PC-3 (cell line): ENCODE measurements around the gene USP15. TPM values are rescaled to one million over a fixed set of nuclear protein-coding genes. Genes with fewer than 3 reads are reported as not detected.
"Not testable (repeated sequence)": the region's sequence is repeated elsewhere in the genome, so short reads cannot be mapped to it uniquely, and the experiment has no call there.

Experiments
- ATAC-seq: fragments of 200-7000 bp; cut with Tn5 transposase; 2 replicates; pipeline ENCODE4 v1.9.1; 2020; ENCODE audit warnings: mild to moderate bottlenecking, moderate library complexity
- BruUV-seq: library from RNA; stranded (reverse); fragments of 400-500 nt; replicated peaks from 2 replicates; lab custom pipeline; 2021; lab: Mats Ljungman, UMichigan
- CTCF ChIA-PET: fragments of 300-600 bp; sonication (Branson Sonifier 250); formaldehyde crosslinking; loops from one replicate; lab custom pipeline; 2022; ENCODE audit warnings: antibody characterized with exemption; lab: Charles Lee
- POLR2A ChIA-PET: fragments of 300-600 bp; sonication (Branson Sonifier 250); formaldehyde crosslinking; loops from one replicate; lab custom pipeline; 2022; ENCODE audit warnings: antibody characterized with exemption; ENCODE audit not compliant: unreplicated experiment; lab: Charles Lee
- DNase-seq: peaks from one replicate; pipeline ENCODE4 v3.0.0-alpha.2; 2015
- H2AFZ ChIP-seq: fragments of 300-600 bp; sonication (generic); 2 replicates; pipeline ENCODE4 v1.6.0; 2016; ENCODE audit warnings: antibody characterized with exemption, low read length
- H3F3A ChIP-seq: fragments of 300-600 bp; sonication (generic); one replicate; pipeline ENCODE4 v1.6.0; 2017; ENCODE audit warnings: antibody characterized with exemption, low read length, control low read depth, mild to moderate bottlenecking; ENCODE audit not compliant: unreplicated experiment
- H3K27ac ChIP-seq: fragments of 300-600 bp; sonication (generic); 2 replicates; pipeline ENCODE4 v1.5.1; 2016; ENCODE audit warnings: mild to moderate bottlenecking, low read length
- H3K27me3 ChIP-seq: fragments of 300-600 bp; sonication (generic); 2 replicates; pipeline ENCODE4 v1.6.1; 2016; ENCODE audit warnings: low read length, mixed read lengths
- H3K36me3 ChIP-seq: fragments of 300-600 bp; sonication (generic); 2 replicates; pipeline ENCODE4 v1.6.1; 2016; ENCODE audit warnings: low read depth, mixed run types, low read length, mixed read lengths
- H3K4me1 ChIP-seq: fragments of 300-600 bp; sonication (generic); 2 replicates; pipeline ENCODE4 v1.5.1; 2016; ENCODE audit warnings: low read length; ENCODE audit not compliant: insufficient read depth
- H3K4me2 ChIP-seq: fragments of 300-600 bp; sonication (generic); 2 replicates; pipeline ENCODE4 v1.6.0; 2016; ENCODE audit warnings: low read length
- H3K4me3 ChIP-seq: fragments of 300-600 bp; sonication (generic); 2 replicates; pipeline ENCODE4 v1.5.1; 2016; ENCODE audit warnings: mild to moderate bottlenecking, low read length, mixed read lengths
- H3K79me2 ChIP-seq: fragments of 300-600 bp; sonication (generic); 2 replicates; pipeline ENCODE4 v1.6.1; 2017; ENCODE audit warnings: low read length, mixed read lengths
- H3K9ac ChIP-seq: fragments of 300-600 bp; sonication (generic); 2 replicates; pipeline ENCODE4 v1.6.0; 2016; ENCODE audit warnings: mild to moderate bottlenecking, low read length
- H3K9me2 ChIP-seq: fragments of 300-600 bp; sonication (generic); replicated peaks from 2 replicates; pipeline ENCODE4 v1.6.1; 2016; ENCODE audit warnings: mixed run types, low read length, mixed read lengths
- H3K9me3 ChIP-seq: fragments of 300-600 bp; sonication (generic); 2 replicates; pipeline ENCODE4 v1.6.1; 2016; ENCODE audit warnings: low read length, mixed read lengths
- H4K20me1 ChIP-seq: fragments of 300-600 bp; sonication (generic); 2 replicates; pipeline ENCODE4 v1.6.1; 2016; ENCODE audit warnings: low read length, mixed read lengths
- CTCF ChIP-seq: fragments of 300-600 bp; sonication (generic); conservative IDR thresholded peaks from 2 replicates; pipeline ENCODE4 v1.5.1; 2017; ENCODE audit warnings: antibody characterized with exemption, low read depth, mild to moderate bottlenecking, low read length
- EZH2 ChIP-seq: fragments of 300-600 bp; sonication (generic); IDR thresholded peaks from one replicate; pipeline ENCODE4 v1.6.1; 2017; ENCODE audit warnings: antibody characterized with exemption, mild to moderate bottlenecking, low read length; ENCODE audit not compliant: unreplicated experiment
- EZH2phosphoT487 ChIP-seq: fragments of 300-600 bp; sonication (generic); IDR thresholded peaks from 2 replicates; pipeline ENCODE4 v1.6.1; 2018; ENCODE audit warnings: mild to moderate bottlenecking, antibody characterized with exemption, low read length, borderline replicate concordance
- intact Hi-C: fragments of 100-400 bp; cut with micrococcal nuclease; formaldehyde crosslinking; loops from 2 replicates; pipeline ENCODE4 v1.9.0; 2023
- total RNA-seq: library from RNA; depleted of rRNA; stranded (reverse); fragments of >200 nt; gene quantifications from 2 replicates; pipeline ENCODE4 v1.2.3, GENCODE V29; 2014

The USP15 gene
- total RNA-seq, 1 experiment from 2014 or later, result 46.1 TPM

GRCh38 chr12:62363506-62363905, 103.3 kb downstream of the USP15 start:
- no peaks in the 10 kb centered on the region for H3K27me3 ChIP-seq
- H4K20me1 ChIP-seq, result no peaks in the 10 kb centered on the region
- no peak overlapping the region for H3K4me2 ChIP-seq
- POLR2A ChIA-PET, result no interaction called here
- no peak overlapping the region for H3K4me3 ChIP-seq
- no peaks in the 10 kb centered on the region for H3K9me3 ChIP-seq
- DNase-seq (no peak), ATAC-seq (no peak)
- no peak overlapping the region for H2AFZ ChIP-seq
- TF ChIP-seq CTCF (no peak), EZH2 (no peak), EZH2phosphoT487 (no peak)
- peaks cover 4% of the 10 kb centered on the region; the same call in 1 of the 2 replicates for H3K79me2 ChIP-seq
- no peaks in the 10 kb centered on the region for H3F3A ChIP-seq
- CTCF ChIA-PET, result no interaction called here
- peaks cover 3% of the 10 kb centered on the region; the same call in 1 of the 2 replicates for H3K36me3 ChIP-seq
- H3K4me1 ChIP-seq, result no peaks in the 10 kb centered on the region
- intact Hi-C loops, result no loop called here
- BruUV-seq, result no TSS peak
- H3K27ac ChIP-seq, result no peak overlapping the region
- no peak overlapping the region for H3K9ac ChIP-seq
- no peaks in the 10 kb centered on the region for H3K9me2 ChIP-seq

DNA sequence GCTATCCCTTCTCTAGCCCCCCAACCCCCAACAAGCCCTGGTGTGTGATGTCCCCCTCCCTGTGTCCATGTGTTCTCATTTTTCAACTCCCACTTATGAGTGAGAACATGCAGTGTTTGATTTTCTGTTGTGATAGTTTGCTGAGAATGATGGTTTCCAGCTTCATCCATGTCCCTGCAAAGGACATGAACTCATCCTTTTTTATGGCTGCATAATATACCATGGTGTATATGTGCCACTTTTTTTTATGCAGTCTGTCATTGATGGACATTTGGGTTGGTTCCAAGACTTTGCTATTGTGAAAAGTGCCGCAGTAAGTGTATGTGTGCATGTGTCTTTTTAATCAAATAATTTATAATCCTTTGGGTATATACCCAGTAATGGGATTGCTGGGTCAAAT, 104.5 kb downstream of the USP15 start:
- BruUV-seq, H3K4me3 ChIP-seq, H3K27me3 ChIP-seq, H3K9me3 ChIP-seq, DNase-seq, CTCF ChIA-PET, H3K4me1 ChIP-seq, H3K27ac ChIP-seq, H2AFZ ChIP-seq, ATAC-seq, H3K79me2 ChIP-seq, H3K4me2 ChIP-seq, POLR2A ChIA-PET, H3K36me3 ChIP-seq, H3K9me2 ChIP-seq, H4K20me1 ChIP-seq, H3K9ac ChIP-seq, H3F3A ChIP-seq, intact Hi-C loops: not testable (repeated sequence)

GRCh38 chr12:62365846-62366245, 105.6 kb downstream of the USP15 start:
- H3K27me3 ChIP-seq, POLR2A ChIA-PET, H3K4me1 ChIP-seq, H2AFZ ChIP-seq, H3K79me2 ChIP-seq, H3K9me2 ChIP-seq, H4K20me1 ChIP-seq, H3K27ac ChIP-seq, BruUV-seq, CTCF ChIA-PET, H3F3A ChIP-seq, intact Hi-C loops, ATAC-seq, H3K9me3 ChIP-seq, H3K4me3 ChIP-seq, H3K9ac ChIP-seq, H3K36me3 ChIP-seq, DNase-seq, H3K4me2 ChIP-seq: not testable (repeated sequence)

- H3K9me3 ChIP-seq, intact Hi-C loops, BruUV-seq, H3K9me2 ChIP-seq, H3K27ac ChIP-seq, CTCF ChIA-PET, H3K27me3 ChIP-seq, H3K36me3 ChIP-seq, DNase-seq, POLR2A ChIA-PET, ATAC-seq, H3K4me2 ChIP-seq, H3K4me1 ChIP-seq, H4K20me1 ChIP-seq, H2AFZ ChIP-seq, H3K9ac ChIP-seq, H3K4me3 ChIP-seq, H3F3A ChIP-seq, H3K79me2 ChIP-seq: not testable (repeated sequence)
Observed at GRCh38 chr12:62368430-62369223, 108.4 kb downstream of the USP15 start.
